DND-41 (cell line): ENCODE results near the gene CDK8.
"Not testable (repeated sequence)": the region's sequence is repeated elsewhere in the genome, so short reads cannot be mapped to it uniquely, and the experiment has no call there.

ENCODE experiments used
- ATAC-seq: fragments of 200-7000 bp; cut with Tn5 transposase; 3 replicates; pipeline ENCODE4 v1.9.1; 2021; ENCODE audit warnings: low read depth; ENCODE audit not compliant: insufficient read depth
- DNase-seq: peaks from one replicate; pipeline ENCODE4 v3.0.0-alpha.2; 2020
- H2AFZ ChIP-seq: 2 replicates; pipeline ENCODE4 v1.6.0; 2012; ENCODE audit warnings: low read depth, low read length
- H3K27ac ChIP-seq: 2 replicates; pipeline ENCODE4 v1.5.1; 2012; ENCODE audit warnings: low read length, inconsistent platforms
- H3K27me3 ChIP-seq: fragments of 200-600 bp; sonication (generic); 2 replicates; pipeline ENCODE4 v1.6.0; 2012; ENCODE audit warnings: low read length, mild to moderate bottlenecking, inconsistent platforms; ENCODE audit not compliant: insufficient read depth, poor library complexity
- H3K36me3 ChIP-seq: 2 replicates; pipeline ENCODE4 v1.5.1; 2012; ENCODE audit warnings: low read length, inconsistent platforms; ENCODE audit not compliant: insufficient read depth
- H3K4me1 ChIP-seq: 2 replicates; pipeline ENCODE4 v1.5.1; 2012; ENCODE audit warnings: mild to moderate bottlenecking, low read length; ENCODE audit not compliant: insufficient read depth
- H3K4me2 ChIP-seq: 2 replicates; pipeline ENCODE4 v1.6.0; 2012; ENCODE audit warnings: mild to moderate bottlenecking, moderate library complexity, low read length, inconsistent platforms; ENCODE audit not compliant: insufficient read depth
- H3K4me3 ChIP-seq, 2 experiments: fragments of 200-600 bp in 1 of 2; shearing (Covaris generic) in 1 of 2; 2 replicates each; pipeline ENCODE4 v1.5.1; 2012 to 2016; ENCODE audit warnings: inconsistent platforms in 2 of 2, low read length in 2 of 2, mild to moderate bottlenecking in 2 of 2, low read depth in 1 of 2, moderate library complexity in 1 of 2
- H3K79me2 ChIP-seq: 2 replicates; pipeline ENCODE4 v1.6.0; 2012; ENCODE audit warnings: low read length, inconsistent platforms; ENCODE audit not compliant: insufficient read depth
- H3K9ac ChIP-seq: 2 replicates; pipeline ENCODE4 v1.6.0; 2012; ENCODE audit warnings: low read depth, mild to moderate bottlenecking, inconsistent platforms, low read length, moderate library complexity
- H3K9me3 ChIP-seq: 2 replicates; pipeline ENCODE4 v1.5.1; 2012; ENCODE audit warnings: low read length, moderate library complexity, mild to moderate bottlenecking, inconsistent platforms; ENCODE audit not compliant: insufficient read depth, severe bottlenecking
- H4K20me1 ChIP-seq: 2 replicates; pipeline ENCODE4 v1.6.0; 2012; ENCODE audit warnings: low read length; ENCODE audit not compliant: insufficient read depth
- EZH2 ChIP-seq: IDR thresholded peaks from 3 replicates; pipeline ENCODE4 v1.6.1; 2012; ENCODE audit warnings: borderline replicate concordance, low read depth, mild to moderate bottlenecking, moderate library complexity, low read length, inconsistent platforms; ENCODE audit not compliant: severe bottlenecking
- TF ChIP-seq, protein P1 (sequence below): IDR thresholded peaks from 2 replicates; pipeline ENCODE4 v1.5.1; 2012; ENCODE audit warnings: borderline replicate concordance, low read length, moderate library complexity, mild to moderate bottlenecking; ENCODE audit not compliant: poor library complexity, severe bottlenecking; ENCODE audit errors: extremely low read depth

CDK8 gene

DNA sequence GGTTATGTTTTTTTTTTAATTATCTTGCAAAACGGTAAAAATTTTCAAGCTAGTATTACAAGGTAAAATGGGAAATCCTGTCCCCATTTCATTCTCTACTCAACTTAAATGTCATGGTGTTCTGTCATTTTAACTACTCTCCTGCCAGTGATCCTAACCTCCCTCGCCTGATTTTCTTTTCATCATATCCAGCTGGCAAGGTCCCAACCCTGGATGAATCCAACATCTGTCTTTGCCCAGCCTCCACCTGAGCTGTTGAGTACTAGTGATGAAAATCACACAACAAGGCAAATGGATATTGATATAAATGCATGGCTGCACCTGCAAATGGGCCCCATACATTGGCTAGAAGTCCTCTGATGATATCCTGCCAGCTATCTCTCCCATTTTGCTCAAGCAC, 6.9 kb upstream of the CDK8 start:
- TF ChIP-seq, protein P1, sequence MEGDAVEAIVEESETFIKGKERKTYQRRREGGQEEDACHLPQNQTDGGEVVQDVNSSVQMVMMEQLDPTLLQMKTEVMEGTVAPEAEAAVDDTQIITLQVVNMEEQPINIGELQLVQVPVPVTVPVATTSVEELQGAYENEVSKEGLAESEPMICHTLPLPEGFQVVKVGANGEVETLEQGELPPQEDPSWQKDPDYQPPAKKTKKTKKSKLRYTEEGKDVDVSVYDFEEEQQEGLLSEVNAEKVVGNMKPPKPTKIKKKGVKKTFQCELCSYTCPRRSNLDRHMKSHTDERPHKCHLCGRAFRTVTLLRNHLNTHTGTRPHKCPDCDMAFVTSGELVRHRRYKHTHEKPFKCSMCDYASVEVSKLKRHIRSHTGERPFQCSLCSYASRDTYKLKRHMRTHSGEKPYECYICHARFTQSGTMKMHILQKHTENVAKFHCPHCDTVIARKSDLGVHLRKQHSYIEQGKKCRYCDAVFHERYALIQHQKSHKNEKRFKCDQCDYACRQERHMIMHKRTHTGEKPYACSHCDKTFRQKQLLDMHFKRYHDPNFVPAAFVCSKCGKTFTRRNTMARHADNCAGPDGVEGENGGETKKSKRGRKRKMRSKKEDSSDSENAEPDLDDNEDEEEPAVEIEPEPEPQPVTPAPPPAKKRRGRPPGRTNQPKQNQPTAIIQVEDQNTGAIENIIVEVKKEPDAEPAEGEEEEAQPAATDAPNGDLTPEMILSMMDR, result no peak
- no peak for TF ChIP-seq EZH2
- H3K9me3 ChIP-seq, result peaks cover 5% of the 10 kb centered on the region
- H3K4me1 ChIP-seq, result no peaks in the 10 kb centered on the region
- H3K27ac ChIP-seq, result no peak overlapping the region
- DNase-seq, result no peak
- no peaks in the 10 kb centered on the region for H3K79me2 ChIP-seq
- no peak overlapping the region for H3K4me3 ChIP-seq
- no peaks in the 10 kb centered on the region for H3K27me3 ChIP-seq
- no peak overlapping the region for H2AFZ ChIP-seq
- no peaks in the 10 kb centered on the region for H3K36me3 ChIP-seq
- ATAC-seq, result no peak
- no peak overlapping the region for H3K4me2 ChIP-seq
- no peaks in the 10 kb centered on the region for H4K20me1 ChIP-seq
- no peak overlapping the region for H3K9ac ChIP-seq

DNA sequence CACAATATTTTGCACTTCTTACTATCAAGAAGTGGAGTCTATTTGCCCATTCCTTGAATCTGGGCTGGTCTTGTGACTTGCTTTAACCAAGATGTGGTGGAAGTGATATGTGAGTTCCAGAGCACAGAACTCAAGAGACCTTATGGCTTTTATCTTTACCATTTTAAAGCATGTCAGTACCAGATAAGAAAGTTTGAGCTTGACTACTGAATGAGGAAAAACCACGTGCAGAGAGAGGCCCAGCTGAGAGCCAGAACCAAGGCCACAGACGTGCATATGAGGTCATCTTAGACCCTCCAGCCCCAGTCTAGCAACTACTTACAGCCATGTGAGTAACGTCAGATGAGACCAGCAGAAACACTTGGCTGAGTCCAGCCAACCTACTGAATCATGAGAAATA, 6.3 kb upstream of the CDK8 start:
- no peak for ATAC-seq
- Histone ChIP-seq H3K27ac (no peak overlapping the region), H3K9me3 (peaks cover 2% of the 10 kb centered on the region), H3K27me3 (no peaks in the 10 kb centered on the region), H3K4me2 (no peak overlapping the region), H3K36me3 (no peaks in the 10 kb centered on the region), H3K79me2 (no peaks in the 10 kb centered on the region), H3K4me1 (no peaks in the 10 kb centered on the region), H3K9ac (no peak overlapping the region), H2AFZ (no peak overlapping the region), H3K4me3 (no peak overlapping the region), H4K20me1 (no peaks in the 10 kb centered on the region)
- no peak for DNase-seq
- no peak for TF ChIP-seq EZH2

DNA sequence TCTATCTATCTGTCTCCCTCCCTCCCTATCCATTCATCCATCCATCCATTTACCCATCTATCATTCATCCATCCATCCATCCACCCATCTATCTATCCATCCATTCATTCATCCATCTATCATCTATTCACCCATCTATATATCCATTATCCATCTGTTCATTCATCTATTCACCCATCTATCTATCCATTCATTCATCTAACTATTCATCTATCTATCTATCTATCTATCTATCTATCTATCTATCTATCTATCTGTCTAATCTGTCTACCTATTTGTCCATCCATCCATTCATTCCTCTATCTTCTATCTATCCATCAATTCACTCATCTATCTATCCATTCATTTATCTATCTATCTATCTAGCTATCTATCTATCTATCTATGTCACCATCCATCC, 4.4 kb upstream of the CDK8 start:
- TF ChIP-seq EZH2, result no peak
- TF ChIP-seq, protein P1, result no peak
- Histone ChIP-seq H3K9me3 (no peaks in the 10 kb centered on the region), H3K9ac (no peak overlapping the region), H3K27ac (no peak overlapping the region), H3K4me1 (peaks cover 8% of the 10 kb centered on the region), H2AFZ (no peak overlapping the region), H3K79me2 (peaks cover 6% of the 10 kb centered on the region), H3K27me3 (no peaks in the 10 kb centered on the region), H3K36me3 (no peaks in the 10 kb centered on the region), H3K4me2 (no peak overlapping the region), H3K4me3 (no peak overlapping the region), H4K20me1 (peaks cover under 1% of the 10 kb centered on the region; the same call in 1 of the 2 replicates)
- DNase-seq, result no peak
- ATAC-seq, result no peak

DNA sequence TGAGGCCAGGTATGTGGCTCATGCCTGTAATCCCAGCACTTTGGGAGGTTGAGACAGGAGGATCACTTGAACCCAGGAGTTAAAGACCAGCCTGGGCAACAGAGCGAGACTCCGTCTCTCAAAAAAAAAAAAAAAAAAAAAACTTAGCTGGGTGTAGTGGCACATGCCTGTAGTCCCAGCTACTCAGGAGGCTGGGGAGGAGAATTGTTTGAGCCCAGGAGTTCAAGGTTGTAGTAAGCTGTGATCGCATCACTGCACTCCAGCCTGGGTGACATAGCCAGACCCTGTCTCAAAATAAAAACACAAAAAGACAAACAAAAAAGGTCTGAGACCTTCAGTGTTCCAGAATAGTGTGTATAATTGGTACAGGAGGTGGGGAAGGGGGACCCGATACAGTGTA, 1.9 kb upstream of the CDK8 start:
- H3K36me3 ChIP-seq, H3K9me3 ChIP-seq, H3K27ac ChIP-seq, H3K9ac ChIP-seq, H2AFZ ChIP-seq, DNase-seq, H3K27me3 ChIP-seq, ATAC-seq, H3K4me2 ChIP-seq, H3K4me3 ChIP-seq: not testable (repeated sequence)
- H3K4me1 ChIP-seq, result peaks cover 29% of the 10 kb centered on the region
- H4K20me1 ChIP-seq, result peaks cover 18% of the 10 kb centered on the region; the same call in 1 of the 2 replicates
- H3K79me2 ChIP-seq, result peaks cover 30% of the 10 kb centered on the region
